HCT116 (cell line): ENCODE measurements around the gene SLC7A9. TPM values are rescaled to one million over a fixed set of nuclear protein-coding genes. Genes with fewer than 3 reads are reported as not detected.

Experiments used
- ATAC-seq: fragments of 200-7000 bp; cut with Tn5 transposase; 2 replicates; pipeline ENCODE4 v1.9.1; 2020; ENCODE audit warnings: mild to moderate bottlenecking, moderate library complexity
- BruUV-seq: library from RNA; stranded (reverse); fragments of 400-500 nt; replicated peaks from 2 replicates; lab custom pipeline; 2021; lab: Mats Ljungman, UMichigan
- CTCF ChIA-PET: fragments of 300-600 bp; sonication (Branson Sonifier 250); formaldehyde crosslinking; loops from one replicate; lab custom pipeline; 2021; ENCODE audit warnings: antibody characterized with exemption; lab: Charles Lee
- POLR2A ChIA-PET: fragments of 300-600, 350-600 bp; sonication (Branson Sonifier 250); formaldehyde crosslinking; loops from one replicate; lab custom pipeline; 2021; ENCODE audit warnings: antibody characterized with exemption; lab: Charles Lee
- RAD21 ChIA-PET, 2 experiments: fragments of 300-600 bp; sonication (Branson Sonifier 250); formaldehyde crosslinking; loops; one replicate each; lab custom pipeline; 2023; ENCODE audit warnings: low total read pairs in 2 of 2; ENCODE audit not compliant: uncharacterized antibody in 2 of 2, unreplicated experiment in 2 of 2, low non-redundant PET in 1 of 2; lab: Charles Lee
- DNase-seq: peaks from one replicate; pipeline ENCODE4 v3.0.0-alpha.2; 2010; ENCODE audit warnings: low read depth, low spot score
- H2AFZ ChIP-seq: fragments of 200-600 bp; shearing (Covaris generic), sonication (generic); 2 replicates; pipeline ENCODE4 v1.6.1; 2017; ENCODE audit warnings: low read depth, mixed run types, mixed read lengths, antibody characterized with exemption, low read length; ENCODE audit not compliant: poor library complexity, severe bottlenecking
- H3K27ac ChIP-seq: 2 replicates; pipeline ENCODE4 v1.5.1; 2012; ENCODE audit warnings: low read depth, low read length
- H3K27me3 ChIP-seq: fragments of 200-600 bp; sonication (generic); 2 replicates; pipeline ENCODE4 v1.6.1; 2016; ENCODE audit warnings: mixed run types, low read length, mixed read lengths; ENCODE audit not compliant: insufficient read depth
- H3K36me3 ChIP-seq, 2 experiments: fragments of 200-500 bp in 1 of 2; fragments of 200-600 bp in 1 of 2; sonication (Bioruptor generic) in 1 of 2; sonication (generic) in 1 of 2; 2 replicates each; pipeline versions ENCODE4 v1.5.1 to v1.6.1; 2014 to 2016; ENCODE audit warnings: low read length in 2 of 2, inconsistent platforms in 1 of 2, mixed read lengths in 1 of 2, mixed run types in 1 of 2; ENCODE audit not compliant: insufficient read depth in 2 of 2, control insufficient read depth in 1 of 2
- H3K4me1 ChIP-seq, 2 experiments: fragments of 200-600 bp in 1 of 2; sonication (generic) in 1 of 2; 2 replicates each; pipeline versions ENCODE4 v1.5.1 to v1.6.1; 2012 to 2017; ENCODE audit warnings: low read length in 2 of 2, inconsistent platforms in 1 of 2, mild to moderate bottlenecking in 1 of 2, mixed read lengths in 1 of 2, mixed run types in 1 of 2, moderate library complexity in 1 of 2; ENCODE audit not compliant: insufficient read depth in 2 of 2, control insufficient read depth in 1 of 2
- H3K4me2 ChIP-seq: fragments of 200-600 bp; sonication (generic); 2 replicates; pipeline ENCODE4 v1.6.1; 2017; ENCODE audit warnings: mixed run types, low read length, mixed read lengths
- H3K4me3 ChIP-seq, 2 experiments: fragments of 200-600 bp in 1 of 2; sonication (generic) in 1 of 2; replicated peaks in 1 of 2; 2 replicates each; pipeline ENCODE4 v1.5.1; 2011 to 2016; ENCODE audit warnings: low read length in 2 of 2, control low read depth in 1 of 2, low read depth in 1 of 2, mild to moderate bottlenecking in 1 of 2, mixed read lengths in 1 of 2, mixed run types in 1 of 2
- H3K79me2 ChIP-seq: fragments of 200-600 bp; sonication (generic); 2 replicates; pipeline ENCODE4 v1.6.1; 2017; ENCODE audit warnings: mild to moderate bottlenecking, mixed run types, low read length, moderate library complexity, mixed read lengths; ENCODE audit not compliant: insufficient read depth
- H3K9ac ChIP-seq: fragments of 200-600 bp; sonication (generic); 2 replicates; pipeline ENCODE4 v1.6.1; 2016; ENCODE audit warnings: low read length, mixed read lengths
- H3K9me2 ChIP-seq: fragments of 200-600 bp; sonication (generic), shearing (Covaris generic); 2 replicates; pipeline ENCODE4 v1.6.1; 2017; ENCODE audit warnings: mixed run types, mild to moderate bottlenecking, moderate library complexity; ENCODE audit not compliant: insufficient read depth
- H3K9me3 ChIP-seq, 2 experiments: fragments of 200-500 bp in 1 of 2; fragments of 200-600 bp in 1 of 2; sonication (Bioruptor generic) in 1 of 2; sonication (generic) in 1 of 2; 2 replicates each; pipeline ENCODE4 v1.6.1; 2014 to 2017; ENCODE audit warnings: low read length in 2 of 2, mixed read lengths in 2 of 2, inconsistent platforms in 1 of 2, low read depth in 1 of 2, mild to moderate bottlenecking in 1 of 2, mixed run types in 1 of 2, moderate library complexity in 1 of 2; ENCODE audit not compliant: control insufficient read depth in 1 of 2, insufficient read depth in 1 of 2
- H4K20me1 ChIP-seq: fragments of 200-600 bp; sonication (generic), shearing (Covaris generic); 2 replicates; pipeline ENCODE4 v1.6.1; 2017; ENCODE audit warnings: mixed run types, mild to moderate bottlenecking, moderate library complexity; ENCODE audit not compliant: insufficient read depth
- CBX3 ChIP-seq: IDR thresholded peaks from 2 replicates; pipeline ENCODE4 v1.6.1; 2012; ENCODE audit warnings: low read depth
- CEBPB ChIP-seq: IDR thresholded peaks from 2 replicates; pipeline ENCODE4 v1.6.1; 2012; ENCODE audit warnings: low read depth
- EZH2 ChIP-seq: fragments of 200-600 bp; sonication (generic); IDR thresholded peaks from 2 replicates; pipeline ENCODE4 v1.6.1; 2017; ENCODE audit warnings: antibody characterized with exemption, mixed run types
- EZH2phosphoT487 ChIP-seq: fragments of 200-600 bp; IDR thresholded peaks from 2 replicates; pipeline ENCODE4 v1.6.1; 2018; ENCODE audit warnings: antibody characterized with exemption, borderline replicate concordance
- FOSL1 ChIP-seq: IDR thresholded peaks from 2 replicates; pipeline ENCODE4 v1.6.1; 2012; ENCODE audit warnings: low read depth
- POLR2AphosphoS5 ChIP-seq: IDR thresholded peaks from 2 replicates; pipeline ENCODE4 v1.6.1; 2011; ENCODE audit warnings: mild to moderate bottlenecking, low read depth, low read length, moderate library complexity
- RAD21 ChIP-seq: IDR thresholded peaks from 2 replicates; pipeline ENCODE4 v1.6.1; 2012; ENCODE audit warnings: low read depth, mild to moderate bottlenecking
- SIN3A ChIP-seq: IDR thresholded peaks from 2 replicates; pipeline ENCODE4 v1.6.1; 2012; ENCODE audit warnings: low read depth
- SP1 ChIP-seq: IDR thresholded peaks from 2 replicates; pipeline ENCODE4 v1.6.1; 2012; ENCODE audit warnings: low read depth
- ZFX ChIP-seq: fragments of 450-650 bp; IDR thresholded peaks from 2 replicates; pipeline ENCODE4 v1.6.1; 2017
- ZNF274 ChIP-seq: fragments of 200-500 bp; sonication (Bioruptor generic); IDR thresholded peaks from 2 replicates; pipeline ENCODE4 v1.6.1; 2014; ENCODE audit warnings: mild to moderate bottlenecking, low read depth, low read length, inconsistent platforms
- intact Hi-C: fragments of 100-400 bp; cut with micrococcal nuclease; formaldehyde crosslinking; loops from 2 replicates; pipeline ENCODE4 v1.10.0; 2022
- total RNA-seq: library from RNA; stranded (reverse); gene quantifications from one replicate; pipeline ENCODE4 v1.2.1, GENCODE V29; 2021; ENCODE audit not compliant: unreplicated experiment
- TF ChIP-seq, protein P1 (sequence below): IDR thresholded peaks from 2 replicates; pipeline ENCODE4 v1.6.1; 2012; ENCODE audit warnings: low read depth
- TF ChIP-seq, protein P2 (sequence below): IDR thresholded peaks from 2 replicates; pipeline ENCODE4 v1.6.1; 2011; ENCODE audit warnings: mild to moderate bottlenecking, low read length, moderate library complexity; ENCODE audit not compliant: insufficient replicate concordance; ENCODE audit errors: extremely low read depth
- TF ChIP-seq, protein P3 (sequence below): IDR thresholded peaks from 2 replicates; pipeline ENCODE4 v1.6.1; 2012

SLC7A9 gene
- total RNA-seq, 1 experiment from 2014 or later, result 0.42 TPM

DNA sequence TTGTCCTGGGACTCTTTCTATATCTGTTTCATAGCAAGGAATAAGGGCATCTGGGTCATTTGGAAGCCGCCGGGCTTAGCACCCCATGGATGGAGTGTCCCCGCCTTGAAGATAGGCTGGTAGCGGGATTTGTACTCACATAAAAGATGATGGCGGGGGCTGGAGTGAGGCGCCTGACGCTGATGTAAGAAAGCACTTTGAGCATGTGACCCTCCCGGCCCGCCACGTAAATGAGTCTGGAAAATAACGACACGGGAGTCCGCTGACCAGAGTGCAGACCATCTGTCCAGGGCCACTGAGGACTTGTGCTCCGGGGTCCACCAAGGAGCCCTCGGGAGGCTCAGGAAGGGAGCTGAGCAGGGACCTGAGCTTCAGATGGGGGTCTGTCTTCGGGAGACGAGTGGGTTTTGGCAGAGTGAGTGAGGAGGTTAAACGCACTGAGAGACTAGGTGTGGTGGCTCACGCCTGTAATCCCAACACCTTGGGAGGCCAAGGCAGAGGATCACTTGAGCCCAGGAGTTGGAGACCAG is 25.8 kb downstream of the SLC7A9 start:
- TF ChIP-seq EZH2, result no peak
- no peak for TF ChIP-seq SIN3A
- TF ChIP-seq SP1, result no peak
- TF ChIP-seq FOSL1, result no peak
- no peak for TF ChIP-seq CEBPB
- TF ChIP-seq, protein P1, sequence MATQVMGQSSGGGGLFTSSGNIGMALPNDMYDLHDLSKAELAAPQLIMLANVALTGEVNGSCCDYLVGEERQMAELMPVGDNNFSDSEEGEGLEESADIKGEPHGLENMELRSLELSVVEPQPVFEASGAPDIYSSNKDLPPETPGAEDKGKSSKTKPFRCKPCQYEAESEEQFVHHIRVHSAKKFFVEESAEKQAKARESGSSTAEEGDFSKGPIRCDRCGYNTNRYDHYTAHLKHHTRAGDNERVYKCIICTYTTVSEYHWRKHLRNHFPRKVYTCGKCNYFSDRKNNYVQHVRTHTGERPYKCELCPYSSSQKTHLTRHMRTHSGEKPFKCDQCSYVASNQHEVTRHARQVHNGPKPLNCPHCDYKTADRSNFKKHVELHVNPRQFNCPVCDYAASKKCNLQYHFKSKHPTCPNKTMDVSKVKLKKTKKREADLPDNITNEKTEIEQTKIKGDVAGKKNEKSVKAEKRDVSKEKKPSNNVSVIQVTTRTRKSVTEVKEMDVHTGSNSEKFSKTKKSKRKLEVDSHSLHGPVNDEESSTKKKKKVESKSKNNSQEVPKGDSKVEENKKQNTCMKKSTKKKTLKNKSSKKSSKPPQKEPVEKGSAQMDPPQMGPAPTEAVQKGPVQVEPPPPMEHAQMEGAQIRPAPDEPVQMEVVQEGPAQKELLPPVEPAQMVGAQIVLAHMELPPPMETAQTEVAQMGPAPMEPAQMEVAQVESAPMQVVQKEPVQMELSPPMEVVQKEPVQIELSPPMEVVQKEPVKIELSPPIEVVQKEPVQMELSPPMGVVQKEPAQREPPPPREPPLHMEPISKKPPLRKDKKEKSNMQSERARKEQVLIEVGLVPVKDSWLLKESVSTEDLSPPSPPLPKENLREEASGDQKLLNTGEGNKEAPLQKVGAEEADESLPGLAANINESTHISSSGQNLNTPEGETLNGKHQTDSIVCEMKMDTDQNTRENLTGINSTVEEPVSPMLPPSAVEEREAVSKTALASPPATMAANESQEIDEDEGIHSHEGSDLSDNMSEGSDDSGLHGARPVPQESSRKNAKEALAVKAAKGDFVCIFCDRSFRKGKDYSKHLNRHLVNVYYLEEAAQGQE, result no peak
- no peak for TF ChIP-seq CBX3
- TF ChIP-seq, protein P2, sequence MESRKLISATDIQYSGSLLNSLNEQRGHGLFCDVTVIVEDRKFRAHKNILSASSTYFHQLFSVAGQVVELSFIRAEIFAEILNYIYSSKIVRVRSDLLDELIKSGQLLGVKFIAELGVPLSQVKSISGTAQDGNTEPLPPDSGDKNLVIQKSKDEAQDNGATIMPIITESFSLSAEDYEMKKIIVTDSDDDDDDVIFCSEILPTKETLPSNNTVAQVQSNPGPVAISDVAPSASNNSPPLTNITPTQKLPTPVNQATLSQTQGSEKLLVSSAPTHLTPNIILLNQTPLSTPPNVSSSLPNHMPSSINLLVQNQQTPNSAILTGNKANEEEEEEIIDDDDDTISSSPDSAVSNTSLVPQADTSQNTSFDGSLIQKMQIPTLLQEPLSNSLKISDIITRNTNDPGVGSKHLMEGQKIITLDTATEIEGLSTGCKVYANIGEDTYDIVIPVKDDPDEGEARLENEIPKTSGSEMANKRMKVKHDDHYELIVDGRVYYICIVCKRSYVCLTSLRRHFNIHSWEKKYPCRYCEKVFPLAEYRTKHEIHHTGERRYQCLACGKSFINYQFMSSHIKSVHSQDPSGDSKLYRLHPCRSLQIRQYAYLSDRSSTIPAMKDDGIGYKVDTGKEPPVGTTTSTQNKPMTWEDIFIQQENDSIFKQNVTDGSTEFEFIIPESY, result no peak
- TF ChIP-seq RAD21, result no peak
- TF ChIP-seq POLR2AphosphoS5, result no peak
- TF ChIP-seq EZH2phosphoT487, result no peak
- no peak for TF ChIP-seq ZFX
- TF ChIP-seq ZNF274, result no peak
- TF ChIP-seq, protein P3, sequence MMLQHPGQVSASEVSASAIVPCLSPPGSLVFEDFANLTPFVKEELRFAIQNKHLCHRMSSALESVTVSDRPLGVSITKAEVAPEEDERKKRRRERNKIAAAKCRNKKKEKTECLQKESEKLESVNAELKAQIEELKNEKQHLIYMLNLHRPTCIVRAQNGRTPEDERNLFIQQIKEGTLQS, result no peak
- ChIA-PET POLR2A (no interaction called here), CTCF (no interaction called here), RAD21 (no interaction called here)
- Histone ChIP-seq H3K9me3 (peaks cover 6 to 9% of the 10 kb centered on the region in 2 experiments; a peak in 2 of 4 replicates), H2AFZ (no peak overlapping the region), H3K79me2 (no peaks in the 10 kb centered on the region), H3K36me3 (no peaks in the 10 kb centered on the region), H3K27ac (no peak overlapping the region), H3K4me3 (no peak overlapping the region), H3K9me2 (no peaks in the 10 kb centered on the region), H3K27me3 (no peaks in the 10 kb centered on the region), H3K9ac (no peak overlapping the region), H3K4me1 (no peaks in the 10 kb centered on the region), H3K4me2 (no peak overlapping the region), H4K20me1 (no peaks in the 10 kb centered on the region)
- intact Hi-C loops, result no loop called here
- ATAC-seq (no peak), DNase-seq (no peak)
- no TSS peak for BruUV-seq
